ENCODE results near the gene SPATA16.
"Not testable (repeated sequence)": the region's sequence is repeated elsewhere in the genome, so short reads cannot be mapped to it uniquely, and the experiment has no call there.

Gene SPATA16

GRCh38 chr3:173058229-173058628, 82.8 kb downstream of the SPATA16 start:
- no peak for DNase-seq

GRCh38 chr3:173055228-173055933, 85.7 kb downstream of the SPATA16 start:
- no peak for DNase-seq

GRCh38 chr3:173049360-173049759, 91.7 kb downstream of the SPATA16 start:
- DNase-seq: no peak

- no peak for DNase-seq
These were observed 95.2 kb downstream of the SPATA16 start for GRCh38 chr3:173045770-173046382.

GRCh38 chr3:173044998-173045397, 96.0 kb downstream of the SPATA16 start:
- no peak for DNase-seq

- DNase-seq: no peak
These were observed 97.3 kb downstream of the SPATA16 start for GRCh38 chr3:173043757-173044156.

- DNase-seq: no peak
These were observed 102.6 kb downstream of the SPATA16 start for GRCh38 chr3:173038484-173038871.

GRCh38 chr3:173037840-173038483, 103.1 kb downstream of the SPATA16 start:
- DNase-seq: no peak

- DNase-seq: no peak
These were observed 110.8 kb downstream of the SPATA16 start for GRCh38 chr3:173030273-173030672.

GRCh38 chr3:173028351-173028750, 112.7 kb downstream of the SPATA16 start:
- no peak for DNase-seq

GRCh38 chr3:173027429-173027828, 113.6 kb downstream of the SPATA16 start:
- DNase-seq: no peak

GRCh38 chr3:173025941-173026340, 115.1 kb downstream of the SPATA16 start:
- DNase-seq: no peak

GRCh38 chr3:173021547-173022185, 119.4 kb downstream of the SPATA16 start:
- DNase-seq: no peak

GRCh38 chr3:173020128-173020527, 120.9 kb downstream of the SPATA16 start:
- DNase-seq: not testable (repeated sequence)

GRCh38 chr3:173019378-173019777, 121.7 kb downstream of the SPATA16 start:
- DNase-seq: no peak

GRCh38 chr3:173018758-173019157, 122.3 kb downstream of the SPATA16 start:
- no peak for DNase-seq

- no peak for DNase-seq
These were observed 127.7 kb downstream of the SPATA16 start for GRCh38 chr3:173013219-173013832.

- no peak for DNase-seq
These were observed 131.6 kb downstream of the SPATA16 start for GRCh38 chr3:173009410-173009809.

GRCh38 chr3:173008978-173009377, 132.1 kb downstream of the SPATA16 start:
- DNase-seq: no peak

- DNase-seq: no peak
These were observed 133.8 kb downstream of the SPATA16 start for GRCh38 chr3:173007079-173007723.

GRCh38 chr3:173006006-173006405, 135.0 kb downstream of the SPATA16 start:
- no peak for DNase-seq

GRCh38 chr3:173004681-173005080, 136.4 kb downstream of the SPATA16 start:
- no peak for DNase-seq

- no peak for DNase-seq
These were observed 137.1 kb downstream of the SPATA16 start for GRCh38 chr3:173003956-173004355.
